ENCODE measurements around the gene INTS4.

DNA sequence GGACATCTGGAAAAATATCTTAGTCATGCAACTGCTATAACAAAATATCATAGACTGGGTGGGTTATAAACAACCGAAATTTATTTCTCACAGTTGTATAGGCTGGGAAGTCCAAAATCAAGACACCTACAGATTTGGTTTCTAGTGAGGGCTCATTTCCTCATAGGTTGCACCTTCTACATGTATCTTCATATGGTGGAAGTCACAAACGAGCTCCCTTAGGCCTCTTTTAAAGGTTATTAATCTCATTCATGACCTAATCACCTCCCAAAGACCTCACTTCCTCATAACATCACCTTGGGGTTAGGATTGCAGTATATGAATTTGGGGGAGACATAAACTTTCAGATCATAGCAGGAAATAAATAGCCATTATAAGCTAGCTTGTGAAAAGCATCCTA, 85.2 kb downstream of the INTS4 start:
- TF ChIP-seq CTCF (IDR thresholded peaks at IDR 0.05) = no peak
- no peak for TF ChIP-seq POLR2AphosphoS5 (IDR thresholded peaks at IDR 0.05)
